OCI-LY3 (cell line): ENCODE results near the gene OR5I1.
"Not testable (repeated sequence)": the region's sequence is repeated elsewhere in the genome, so short reads cannot be mapped to it uniquely, and the experiment has no call there.

Experiments
- H2AFZ ChIP-seq: fragments of 200-600, 300-600 bp; shearing (Covaris generic); 2 replicates; pipeline ENCODE4 v1.6.0; 2014; ENCODE audit warnings: antibody characterized with exemption, low read depth, low read length
- H3K27ac ChIP-seq: fragments of 200-600, 300-600 bp; sonication (generic); 2 replicates; pipeline ENCODE4 v1.5.1; 2014; ENCODE audit warnings: mild to moderate bottlenecking, low read length, moderate library complexity, mixed read lengths
- H3K27me3 ChIP-seq: fragments of 200-600, 300-600 bp; sonication (generic); 2 replicates; pipeline ENCODE4 v1.6.1; 2014; ENCODE audit warnings: low read depth, low read length, mixed read lengths
- H3K36me3 ChIP-seq: fragments of 200-600, 300-600 bp; sonication (generic); replicated peaks from 2 replicates; pipeline ENCODE3; 2014; ENCODE audit warnings: low read depth, low read length, mixed read lengths
- H3K4me1 ChIP-seq: fragments of 300-600, 200-600 bp; sonication (generic); 2 replicates; pipeline ENCODE4 v1.6.1; 2014; ENCODE audit warnings: low read length, mixed read lengths
- H3K4me2 ChIP-seq: fragments of 200-600, 300-600 bp; sonication (generic); 2 replicates; pipeline ENCODE4 v1.6.1; 2014; ENCODE audit warnings: low read length, mixed read lengths
- H3K4me3 ChIP-seq: fragments of 300-600, 200-600 bp; sonication (generic); 2 replicates; pipeline ENCODE4 v1.5.1; 2014; ENCODE audit warnings: antibody characterized with exemption, mild to moderate bottlenecking, low read length, moderate library complexity
- H3K79me2 ChIP-seq: fragments of 300-600, 200-600 bp; shearing (Covaris generic); 2 replicates; pipeline ENCODE4 v1.6.1; 2014; ENCODE audit warnings: mild to moderate bottlenecking, low read length, mixed read lengths
- H3K9ac ChIP-seq: fragments of 300-600, 200-600 bp; shearing (Covaris generic); 2 replicates; pipeline ENCODE4 v1.6.0; 2014; ENCODE audit warnings: mild to moderate bottlenecking, low read length, moderate library complexity
- H3K9me3 ChIP-seq: fragments of 200-600, 300-600 bp; shearing (Covaris generic); 2 replicates; pipeline ENCODE4 v1.6.1; 2014; ENCODE audit warnings: low read length, mixed read lengths; ENCODE audit not compliant: insufficient read depth
- H4K20me1 ChIP-seq: fragments of 200-600, 300-600 bp; sonication (generic); 2 replicates; pipeline ENCODE4 v1.6.1; 2016; ENCODE audit warnings: low read length, mixed read lengths; ENCODE audit not compliant: insufficient read depth
- CTCF ChIP-seq: fragments of 200-600, 300-600 bp; sonication (generic); IDR thresholded peaks from 2 replicates; pipeline ENCODE4 v1.5.1; 2014; ENCODE audit warnings: antibody characterized with exemption, low read length, low read depth
- EZH2phosphoT487 ChIP-seq: fragments of 200-600 bp; shearing (Covaris generic); IDR thresholded peaks from 2 replicates; pipeline ENCODE4 v1.6.1; 2018; ENCODE audit warnings: antibody characterized with exemption, mixed run types, low read depth

OR5I1 gene

GRCh38 chr11:55920537-55920936, 15.7 kb downstream of the OR5I1 start:
- no peak for TF ChIP-seq CTCF
- no peak for TF ChIP-seq EZH2phosphoT487
- H3K4me2 ChIP-seq = no peak overlapping the region
- H3K4me1 ChIP-seq = no peaks in the 10 kb centered on the region
- H3K9ac ChIP-seq = no peak overlapping the region
- H3K27ac ChIP-seq = no peak overlapping the region
- H3K9me3 ChIP-seq = no peaks in the 10 kb centered on the region
- no peak overlapping the region for H3K4me3 ChIP-seq
- H2AFZ ChIP-seq = no peak overlapping the region
- H3K36me3 ChIP-seq = no peaks in the 10 kb centered on the region
- H4K20me1 ChIP-seq = no peaks in the 10 kb centered on the region
- no peaks in the 10 kb centered on the region for H3K79me2 ChIP-seq
- no peaks in the 10 kb centered on the region for H3K27me3 ChIP-seq

GRCh38 chr11:55914482-55914881, 21.7 kb downstream of the OR5I1 start, which contains the start of gene OR5W2:
Gene OR5W2, minus strand, starts transcription at chr11:55914582. Its CDS starts 0 bp downstream, at chr11:55914582.
- no peaks in the 10 kb centered on the region for H3K9me3 ChIP-seq
- H3K27me3 ChIP-seq = no peaks in the 10 kb centered on the region
- H3K4me1 ChIP-seq = no peaks in the 10 kb centered on the region

GRCh38 chr11:55902308-55902707, 33.9 kb downstream of the OR5I1 start:
- Histone ChIP-seq H2AFZ (no peak overlapping the region), H4K20me1 (no peaks in the 10 kb centered on the region), H3K4me2 (no peak overlapping the region), H3K4me3 (no peak overlapping the region), H3K36me3 (no peaks in the 10 kb centered on the region), H3K27ac (no peak overlapping the region), H3K79me2 (no peaks in the 10 kb centered on the region), H3K9me3 (no peaks in the 10 kb centered on the region), H3K4me1 (no peaks in the 10 kb centered on the region), H3K27me3 (no peaks in the 10 kb centered on the region), H3K9ac (no peak overlapping the region)
- TF ChIP-seq CTCF = no peak
- no peak for TF ChIP-seq EZH2phosphoT487

More at GRCh38 chr11:55914482-55914881, 21.7 kb downstream of the OR5I1 start, which contains the start of gene OR5W2:
- Histone ChIP-seq H2AFZ (no peak within 1 kb of the TSS), H3K36me3 (no peaks in the 10 kb centered on the region), H3K9ac (no peak within 1 kb of the TSS), H3K4me3 (no peak within 1 kb of the TSS), H4K20me1 (no peaks in the 10 kb centered on the region), H3K27ac (no peak within 1 kb of the TSS), H3K4me2 (no peak within 1 kb of the TSS), H3K79me2 (no peaks in the 10 kb centered on the region)
- TF ChIP-seq CTCF (no peak), EZH2phosphoT487 (no peak)

GRCh38 chr11:55895216-55895615, 41.0 kb downstream of the OR5I1 start:
- H3K9ac ChIP-seq = no peak overlapping the region
- no peak overlapping the region for H3K27ac ChIP-seq
- H3K4me3 ChIP-seq = no peak overlapping the region
- TF ChIP-seq CTCF (peak; percentile 40), EZH2phosphoT487 (no peak)
- H3K27me3 ChIP-seq = no peaks in the 10 kb centered on the region
- no peaks in the 10 kb centered on the region for H4K20me1 ChIP-seq
- no peak overlapping the region for H2AFZ ChIP-seq
- no peaks in the 10 kb centered on the region for H3K79me2 ChIP-seq
- H3K4me2 ChIP-seq = no peak overlapping the region
- no peaks in the 10 kb centered on the region for H3K9me3 ChIP-seq
- H3K4me1 ChIP-seq = no peaks in the 10 kb centered on the region
- H3K36me3 ChIP-seq = no peaks in the 10 kb centered on the region

GRCh38 chr11:55885481-55885880, 50.7 kb downstream of the OR5I1 start:
- H4K20me1 ChIP-seq, H3K9ac ChIP-seq, H3K79me2 ChIP-seq, H3K9me3 ChIP-seq, H3K27me3 ChIP-seq, H3K36me3 ChIP-seq: not testable (repeated sequence)
- peak overlapping the region; percentile 43 for H3K4me3 ChIP-seq
- H2AFZ ChIP-seq = peak overlapping the region; percentile 48; the same call in 1 of the 2 replicates
- peak overlapping the region; percentile 63 for H3K27ac ChIP-seq
- H3K4me1 ChIP-seq = peaks cover 16% of the 10 kb centered on the region
- peak overlapping the region; percentile 67 for H3K4me2 ChIP-seq
